Erythroblast (primary cell): ENCODE data around the gene GPR27.
A peak's percentile ranks its signal among the peaks of the same experiment; 100 is the strongest.

Source experiments
- DNase-seq, 2 experiments: peaks; one replicate each; lab custom pipeline; 2025; lab: John Stamatoyannopoulos, UW
- GATA1 ChIP-seq: IDR thresholded peaks from 2 replicates; pipeline ENCODE4 v1.6.1; 2011; ENCODE audit warnings: low read depth, mild to moderate bottlenecking, control low read depth, low read length, moderate library complexity
- POLR2A ChIP-seq: IDR thresholded peaks from 2 replicates; pipeline ENCODE4 v1.6.1; 2011; ENCODE audit warnings: mild to moderate bottlenecking, low read length

GPR27 gene

GRCh38 chr3:71723452-71724170, 30.0 kb upstream of the GPR27 start:
- TF ChIP-seq GATA1 = no peak
- no peak for TF ChIP-seq POLR2A
- no peak for DNase-seq

- no peak for TF ChIP-seq GATA1
- no peak for TF ChIP-seq POLR2A
- no peak for DNase-seq
Observed at GRCh38 chr3:71724171-71724453, 29.5 kb upstream of the GPR27 start.

GRCh38 chr3:71724584-71725270, 28.9 kb upstream of the GPR27 start:
- DNase-seq = peak; percentile 5 to 17
- TF ChIP-seq GATA1 = no peak
- no peak for TF ChIP-seq POLR2A

GRCh38 chr3:71725271-71725991, 28.2 kb upstream of the GPR27 start, which contains the start of gene EIF4E3:
Gene EIF4E3 (minus strand): TSS chr3:71725402. CDS start chr3:71725367, 35 bp downstream.
- TF ChIP-seq GATA1 (no peak), POLR2A (no peak)

GRCh38 chr3:71726146-71726545, 27.5 kb upstream of the GPR27 start:
- DNase-seq = no peak
- TF ChIP-seq GATA1 (no peak), POLR2A (no peak)

More at GRCh38 chr3:71725271-71725991, 28.2 kb upstream of the GPR27 start, which contains the start of gene EIF4E3:
- DNase-seq = peak; percentile 38 to 60

GRCh38 chr3:71728632-71729342, 24.9 kb upstream of the GPR27 start:
- TF ChIP-seq POLR2A (no peak), GATA1 (no peak)
- peak; percentile 4 to 12 for DNase-seq

GRCh38 chr3:71732637-71733036, 21.0 kb upstream of the GPR27 start:
- DNase-seq = no peak
- TF ChIP-seq POLR2A = no peak
- no peak for TF ChIP-seq GATA1

GRCh38 chr3:71733319-71733718, 20.3 kb upstream of the GPR27 start:
- TF ChIP-seq POLR2A = no peak
- TF ChIP-seq GATA1 = no peak
- DNase-seq = no peak

- TF ChIP-seq POLR2A (no peak), GATA1 (no peak)
- no peak for DNase-seq
Observed at GRCh38 chr3:71734881-71735280, 18.8 kb upstream of the GPR27 start.

- TF ChIP-seq GATA1 (no peak), POLR2A (no peak)
- no peak for DNase-seq
Observed at GRCh38 chr3:71742621-71743020, 11.0 kb upstream of the GPR27 start.

- DNase-seq = no peak
- no peak for TF ChIP-seq GATA1
- no peak for TF ChIP-seq POLR2A
Observed at GRCh38 chr3:71744738-71745137, 8.9 kb upstream of the GPR27 start.

- no peak for DNase-seq
- TF ChIP-seq GATA1 (no peak), POLR2A (no peak)
Observed at GRCh38 chr3:71751602-71752001, 2.1 kb upstream of the GPR27 start.

- no peak for DNase-seq
- TF ChIP-seq POLR2A = no peak
- no peak for TF ChIP-seq GATA1
Observed at GRCh38 chr3:71752831-71753700, 589 bp upstream of the GPR27 start.
